ENCODE data around the gene ZNRF3. TPM values are rescaled to one million over a fixed set of nuclear protein-coding genes. Genes with fewer than 3 reads are reported as not detected.

The ZNRF3 gene
- total RNA-seq, 4 donors from 2014 or later: 10.4 to 18.0 (median 14.2) TPM

DNA sequence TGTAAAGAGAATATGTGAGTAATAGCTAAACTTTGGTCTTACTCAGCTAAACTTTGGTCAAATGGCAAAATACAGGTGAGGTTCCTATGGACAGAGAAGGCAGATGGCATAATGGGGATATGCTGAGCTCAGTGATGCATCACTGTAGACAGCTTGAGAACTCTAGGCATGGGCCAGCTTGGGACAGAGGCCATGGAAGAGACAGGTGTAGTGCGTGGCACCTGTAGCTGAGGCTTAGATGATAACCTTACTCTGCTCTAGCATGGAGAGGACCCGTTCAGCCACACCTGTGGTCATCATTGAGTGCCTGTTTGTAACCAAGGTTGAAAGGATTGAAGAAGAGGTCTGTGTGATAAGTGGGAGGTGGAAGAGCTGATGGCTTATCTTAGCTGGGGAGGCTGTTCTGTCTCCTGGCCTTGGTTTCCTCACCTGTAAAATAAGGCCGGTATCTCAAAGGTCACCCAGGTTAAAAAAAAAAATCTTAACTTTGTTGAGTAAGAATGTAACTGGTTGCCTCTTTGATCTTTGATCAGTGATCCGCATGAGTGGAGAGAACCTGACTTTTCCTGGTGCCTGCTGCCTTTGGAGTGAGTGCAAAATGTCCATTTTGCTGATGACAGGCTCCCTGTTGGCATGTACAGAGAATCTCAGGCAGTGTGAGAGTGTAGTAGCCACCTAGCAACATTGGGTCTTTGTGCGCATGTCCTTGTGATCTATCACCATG lies 48.6 kb downstream of the ZNRF3 start:
- no peaks in the 10 kb centered on the region for H3K9me3 ChIP-seq
- DNase-seq: peak in 1 of 2 donors; percentile 30
- peaks cover 45 to 53% of the 10 kb centered on the region in 2 donors for H3K4me1 ChIP-seq
- no peak overlapping the region for H3K4me3 ChIP-seq (replicated peaks in 1 of 3)
- no peaks in the 10 kb centered on the region for H3K27me3 ChIP-seq
- no peak for TF ChIP-seq POLR2A (IDR thresholded peaks at IDR 0.05)
- TF ChIP-seq CTCF (IDR thresholded peaks at IDR 0.05): no peak
- 67 to 77% methylated on average over 5 of the region's 5 CpGs for WGBS, 2 donors
- intact Hi-C loops (cut with DNase I): no loop called here
- H3K36me3 ChIP-seq: no peaks in the 10 kb centered on the region
- H3K27ac ChIP-seq: peak overlapping the region; percentile 76 to 88 (median 77)

DNA sequence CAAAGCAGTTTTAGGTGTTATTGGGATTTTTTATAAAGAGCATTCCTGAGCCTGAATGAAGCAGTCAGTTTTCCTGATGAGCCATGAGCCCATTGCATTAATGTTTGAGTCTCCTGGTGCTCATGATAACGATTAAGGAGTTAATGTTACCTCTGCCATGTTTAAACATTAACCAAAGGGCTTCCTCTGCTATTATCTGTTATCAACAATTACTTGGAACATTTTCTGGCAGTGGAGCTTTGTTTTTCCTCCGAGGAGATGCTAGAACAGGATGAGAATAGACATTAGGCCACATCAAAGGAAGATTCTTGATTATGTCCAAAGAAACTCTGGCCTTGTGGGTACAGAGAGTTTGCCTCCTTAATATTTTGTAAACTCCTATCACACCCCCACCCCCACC lies 49.9 kb downstream of the ZNRF3 start:
- TF ChIP-seq POLR2A (IDR thresholded peaks at IDR 0.05): no peak
- TF ChIP-seq CTCF (IDR thresholded peaks at IDR 0.05): no peak
- Histone ChIP-seq H3K27me3 (no peaks in the 10 kb centered on the region), H3K9me3 (no peaks in the 10 kb centered on the region), H3K4me1 (peaks cover 44 to 51% of the 10 kb centered on the region in 2 donors), H3K27ac (peak overlapping the region in 1 of 3 donors; percentile 88), H3K36me3 (no peaks in the 10 kb centered on the region), H3K4me3 (replicated peaks in 1 of 3) (no peak overlapping the region)
- 72 to 85% methylated on average over 2 of the region's 2 CpGs for WGBS, 2 donors
- intact Hi-C loops (cut with DNase I): no loop called here
- no peak for DNase-seq

DNA sequence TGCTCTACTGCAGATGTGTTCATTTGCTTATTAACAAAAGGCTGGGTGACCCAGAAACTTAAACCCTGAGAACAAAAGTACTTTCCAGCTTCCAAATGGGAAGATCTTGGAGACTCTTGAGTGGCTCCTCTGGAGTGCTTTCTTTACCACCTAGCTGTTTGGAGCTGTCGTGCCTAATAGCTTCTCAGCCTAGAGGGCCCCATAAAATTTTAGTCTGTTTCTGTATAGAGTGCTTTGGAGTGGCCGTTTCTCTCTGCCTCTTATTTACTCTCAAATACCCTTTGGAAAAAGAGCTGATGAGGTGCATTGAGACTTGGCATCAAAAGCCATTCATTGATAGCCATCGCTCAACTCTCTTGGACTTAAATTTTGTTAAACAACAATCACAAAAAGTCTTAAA lies 50.7 kb downstream of the ZNRF3 start:
- intact Hi-C loops (cut with DNase I): no loop called here
- Histone ChIP-seq H3K9me3 (no peaks in the 10 kb centered on the region), H3K27me3 (no peaks in the 10 kb centered on the region), H3K4me3 (replicated peaks in 1 of 3) (no peak overlapping the region), H3K4me1 (peaks cover 39 to 48% of the 10 kb centered on the region in 2 donors), H3K27ac (peak overlapping the region; percentile 21 to 32 (median 22)), H3K36me3 (no peaks in the 10 kb centered on the region)
- TF ChIP-seq CTCF (IDR thresholded peaks at IDR 0.05) (no peak), POLR2A (IDR thresholded peaks at IDR 0.05) (no peak)
- WGBS, 2 donors: 47 to 50% methylated on average over 3 of the region's 3 CpGs
- DNase-seq: no peak

DNA sequence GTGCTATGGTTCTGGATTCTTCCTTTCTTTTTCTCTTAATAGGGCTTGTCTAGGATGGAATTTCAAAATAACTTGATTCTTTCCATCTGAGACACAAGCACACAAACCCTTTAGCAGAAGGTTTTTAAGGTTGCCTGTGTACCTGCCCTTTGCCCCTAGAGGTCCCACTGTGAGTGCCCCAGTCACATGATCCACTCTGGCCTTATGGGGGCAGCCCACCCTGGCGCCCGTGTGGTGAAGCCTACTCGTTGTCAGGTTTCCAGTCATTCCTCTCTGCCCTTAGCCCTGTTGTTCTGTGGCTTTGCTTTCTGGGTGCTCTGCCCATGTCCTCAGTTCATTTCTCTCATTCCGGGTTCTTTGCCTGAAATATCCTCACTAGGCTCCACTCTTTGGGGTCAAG lies 51.8 kb downstream of the ZNRF3 start:
- TF ChIP-seq CTCF (IDR thresholded peaks at IDR 0.05): no peak
- no peak for TF ChIP-seq POLR2A (IDR thresholded peaks at IDR 0.05)
- Histone ChIP-seq H3K27ac (no peak overlapping the region), H3K4me1 (peaks cover 33 to 47% of the 10 kb centered on the region in 2 donors), H3K27me3 (no peaks in the 10 kb centered on the region), H3K9me3 (no peaks in the 10 kb centered on the region), H3K4me3 (replicated peaks in 1 of 3) (no peak overlapping the region), H3K36me3 (no peaks in the 10 kb centered on the region)
- no peak for DNase-seq
- 88% methylated on average over 4 of the region's 4 CpGs for WGBS, 2 donors
- intact Hi-C loops (cut with DNase I): no loop called here

GRCh38 chr22:28935713-28936112 lies 52.3 kb downstream of the ZNRF3 start:
- H3K4me3 ChIP-seq (replicated peaks in 1 of 3): no peak overlapping the region
- 93 to 94% methylated on average over 4 of the region's 4 CpGs for WGBS, 2 donors
- no peaks in the 10 kb centered on the region for H3K9me3 ChIP-seq
- H3K4me1 ChIP-seq: peaks cover 32 to 47% of the 10 kb centered on the region in 2 donors
- TF ChIP-seq POLR2A (IDR thresholded peaks at IDR 0.05) (no peak), CTCF (IDR thresholded peaks at IDR 0.05) (peak in 1 of 6 experiments; percentile 20)
- intact Hi-C loops (cut with DNase I): no loop called here
- no peaks in the 10 kb centered on the region for H3K27me3 ChIP-seq
- DNase-seq: no peak
- H3K27ac ChIP-seq: no peak overlapping the region
- no peaks in the 10 kb centered on the region for H3K36me3 ChIP-seq
